HG02571 (cell line): ENCODE data around the gene ZGRF1.
"Not testable (repeated sequence)": the region's sequence is repeated elsewhere in the genome, so short reads cannot be mapped to it uniquely, and the experiment has no call there.

Experiments used
- ATAC-seq: cut with Tn5 transposase; IDR thresholded peaks from one replicate; pipeline ENCODE4 v1.9.1; 2021; ENCODE audit warnings: mild to moderate bottlenecking, moderate library complexity; ENCODE audit not compliant: unreplicated experiment

Gene ZGRF1

GRCh38 chr4:112636688-112637551 is at the start of gene ZGRF1, which contains the start of gene LARP7:
Gene ZGRF1, minus strand, starts transcription at chr4:112636909. Its CDS starts 3,733 bp downstream, at chr4:112633176.
Gene LARP7, plus strand, starts transcription at chr4:112637143. Its CDS starts 7,527 bp downstream, at chr4:112644670.
- peak; percentile 92 for ATAC-seq

GRCh38 chr4:112680996-112681395 is 44.3 kb upstream of the ZGRF1 start:
- ATAC-seq, result no peak

GRCh38 chr4:112677519-112678091 is 40.9 kb upstream of the ZGRF1 start:
- no peak for ATAC-seq

- ATAC-seq, result no peak
These were observed 37.7 kb upstream of the ZGRF1 start for GRCh38 chr4:112674376-112674775.

GRCh38 chr4:112673686-112674085 is 37.0 kb upstream of the ZGRF1 start:
- no peak for ATAC-seq

GRCh38 chr4:112673076-112673475 is 36.4 kb upstream of the ZGRF1 start:
- no peak for ATAC-seq

- ATAC-seq, result no peak
These were observed 31.4 kb upstream of the ZGRF1 start for GRCh38 chr4:112668131-112668530.

GRCh38 chr4:112664611-112665010 is 27.9 kb upstream of the ZGRF1 start:
- no peak for ATAC-seq

- ATAC-seq, result not testable (repeated sequence)
These were observed 19.4 kb upstream of the ZGRF1 start for GRCh38 chr4:112656115-112656514.

GRCh38 chr4:112655270-112655669 is 18.6 kb upstream of the ZGRF1 start:
- no peak for ATAC-seq

- no peak for ATAC-seq
These were observed 15.5 kb upstream of the ZGRF1 start for GRCh38 chr4:112652216-112652615.

GRCh38 chr4:112651641-112652040 is 14.9 kb upstream of the ZGRF1 start:
- no peak for ATAC-seq

- no peak for ATAC-seq
These were observed 13.6 kb upstream of the ZGRF1 start for GRCh38 chr4:112650332-112650731.

- no peak for ATAC-seq
These were observed 12.3 kb upstream of the ZGRF1 start for GRCh38 chr4:112649055-112649408.

- ATAC-seq, result no peak
These were observed 11.8 kb upstream of the ZGRF1 start for GRCh38 chr4:112648263-112649054.

- ATAC-seq, result no peak
These were observed 11.1 kb upstream of the ZGRF1 start for GRCh38 chr4:112647785-112648184.

GRCh38 chr4:112646632-112647537 is 10.2 kb upstream of the ZGRF1 start:
- ATAC-seq, result no peak

GRCh38 chr4:112645541-112646329 is 9.0 kb upstream of the ZGRF1 start:
- ATAC-seq, result no peak
